ENCODE measurements around the gene SCN10A.

SCN10A gene

GRCh38 chr3:38805765-38806386 lies 10.1 kb downstream of the SCN10A start:
- H3K4me1 Mint-ChIP-seq = no peaks in the 10 kb centered on the region
- no peak for TF ChIP-seq CTCF (IDR thresholded peaks at IDR 0.05)
- DNase-seq = peak; percentile 83

GRCh38 chr3:38805004-38805403 lies 11.0 kb downstream of the SCN10A start:
- H3K27me3 Mint-ChIP-seq (ENCODE audit: low read depth, poor library complexity) = peaks cover 44% of the 10 kb centered on the region

More at GRCh38 chr3:38805765-38806386, 10.1 kb downstream of the SCN10A start:
- H3K4me3 Mint-ChIP-seq = no peak overlapping the region
- no peaks in the 10 kb centered on the region for H3K9me3 Mint-ChIP-seq
- no peak overlapping the region for H3K27ac Mint-ChIP-seq
- H3K27me3 Mint-ChIP-seq (ENCODE audit: low read depth, poor library complexity) = peaks cover 43% of the 10 kb centered on the region
- no peaks in the 10 kb centered on the region for H3K36me3 Mint-ChIP-seq (ENCODE audit: low read depth)

GRCh38 chr3:38800511-38800910 lies 15.5 kb downstream of the SCN10A start:
- H3K9me3 Mint-ChIP-seq = no peaks in the 10 kb centered on the region
- H3K27ac Mint-ChIP-seq = no peak overlapping the region
- peaks cover 38% of the 10 kb centered on the region for H3K27me3 Mint-ChIP-seq (ENCODE audit: low read depth, poor library complexity)
- no peak for TF ChIP-seq CTCF (IDR thresholded peaks at IDR 0.05)
- H3K4me3 Mint-ChIP-seq = no peak overlapping the region
- H3K4me1 Mint-ChIP-seq = no peaks in the 10 kb centered on the region
- H3K36me3 Mint-ChIP-seq (ENCODE audit: low read depth) = no peaks in the 10 kb centered on the region
- DNase-seq = no peak

More at GRCh38 chr3:38805004-38805403, 11.0 kb downstream of the SCN10A start:
- H3K27ac Mint-ChIP-seq = no peak overlapping the region
- no peaks in the 10 kb centered on the region for H3K4me1 Mint-ChIP-seq
- no peaks in the 10 kb centered on the region for H3K9me3 Mint-ChIP-seq
- H3K36me3 Mint-ChIP-seq (ENCODE audit: low read depth) = no peaks in the 10 kb centered on the region
- no peak for DNase-seq
- H3K4me3 Mint-ChIP-seq = no peak overlapping the region
- TF ChIP-seq CTCF (IDR thresholded peaks at IDR 0.05) = no peak

- Mint-ChIP-seq H3K9me3 (no peaks in the 10 kb centered on the region), H3K27me3 (ENCODE audit: low read depth, poor library complexity) (peaks cover 18% of the 10 kb centered on the region), H3K4me3 (no peak overlapping the region), H3K36me3 (ENCODE audit: low read depth) (no peaks in the 10 kb centered on the region), H3K4me1 (no peaks in the 10 kb centered on the region), H3K27ac (no peak overlapping the region)
- TF ChIP-seq CTCF (IDR thresholded peaks at IDR 0.05) = no peak
- DNase-seq = no peak
Observed at GRCh38 chr3:38793721-38794120, 22.3 kb downstream of the SCN10A start.

- Mint-ChIP-seq H3K27ac (no peak overlapping the region), H3K36me3 (ENCODE audit: low read depth) (no peaks in the 10 kb centered on the region), H3K4me1 (no peaks in the 10 kb centered on the region), H3K4me3 (no peak overlapping the region), H3K9me3 (no peaks in the 10 kb centered on the region), H3K27me3 (ENCODE audit: low read depth, poor library complexity) (peaks cover 16% of the 10 kb centered on the region)
- no peak for TF ChIP-seq CTCF (IDR thresholded peaks at IDR 0.05)
- DNase-seq = no peak
Observed at GRCh38 chr3:38792983-38793382, 23.0 kb downstream of the SCN10A start.

- no peak overlapping the region for H3K4me3 Mint-ChIP-seq
- no peak overlapping the region for H3K27ac Mint-ChIP-seq
- peaks cover 3% of the 10 kb centered on the region for H3K27me3 Mint-ChIP-seq (ENCODE audit: low read depth, poor library complexity)
- no peak for DNase-seq
- no peak for TF ChIP-seq CTCF (IDR thresholded peaks at IDR 0.05)
- H3K4me1 Mint-ChIP-seq = no peaks in the 10 kb centered on the region
- peaks cover 8% of the 10 kb centered on the region for H3K9me3 Mint-ChIP-seq
- no peaks in the 10 kb centered on the region for H3K36me3 Mint-ChIP-seq (ENCODE audit: low read depth)
Observed at GRCh38 chr3:38782148-38782547, 33.9 kb downstream of the SCN10A start.

All from nephron progenitor cell (in vitro differentiated cells).